ENCODE data around the gene CAST. TPM values are rescaled to one million over a fixed set of nuclear protein-coding genes. Genes with fewer than 3 reads are reported as not detected.

The CAST gene, protein sequence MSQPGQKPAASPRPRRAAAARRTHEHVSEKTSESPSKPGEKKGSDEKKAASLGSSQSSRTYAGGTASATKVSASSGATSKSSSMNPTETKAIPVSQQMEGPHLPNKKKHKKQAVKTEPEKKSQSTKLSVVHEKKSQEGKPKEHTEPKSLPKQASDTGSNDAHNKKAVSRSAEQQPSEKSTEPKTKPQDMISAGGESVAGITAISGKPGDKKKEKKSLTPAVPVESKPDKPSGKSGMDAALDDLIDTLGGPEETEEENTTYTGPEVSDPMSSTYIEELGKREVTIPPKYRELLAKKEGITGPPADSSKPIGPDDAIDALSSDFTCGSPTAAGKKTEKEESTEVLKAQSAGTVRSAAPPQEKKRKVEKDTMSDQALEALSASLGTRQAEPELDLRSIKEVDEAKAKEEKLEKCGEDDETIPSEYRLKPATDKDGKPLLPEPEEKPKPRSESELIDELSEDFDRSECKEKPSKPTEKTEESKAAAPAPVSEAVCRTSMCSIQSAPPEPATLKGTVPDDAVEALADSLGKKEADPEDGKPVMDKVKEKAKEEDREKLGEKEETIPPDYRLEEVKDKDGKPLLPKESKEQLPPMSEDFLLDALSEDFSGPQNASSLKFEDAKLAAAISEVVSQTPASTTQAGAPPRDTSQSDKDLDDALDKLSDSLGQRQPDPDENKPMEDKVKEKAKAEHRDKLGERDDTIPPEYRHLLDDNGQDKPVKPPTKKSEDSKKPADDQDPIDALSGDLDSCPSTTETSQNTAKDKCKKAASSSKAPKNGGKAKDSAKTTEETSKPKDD
- 70.8 and 88.0 TPM in 2 replicates for total RNA-seq

DNA sequence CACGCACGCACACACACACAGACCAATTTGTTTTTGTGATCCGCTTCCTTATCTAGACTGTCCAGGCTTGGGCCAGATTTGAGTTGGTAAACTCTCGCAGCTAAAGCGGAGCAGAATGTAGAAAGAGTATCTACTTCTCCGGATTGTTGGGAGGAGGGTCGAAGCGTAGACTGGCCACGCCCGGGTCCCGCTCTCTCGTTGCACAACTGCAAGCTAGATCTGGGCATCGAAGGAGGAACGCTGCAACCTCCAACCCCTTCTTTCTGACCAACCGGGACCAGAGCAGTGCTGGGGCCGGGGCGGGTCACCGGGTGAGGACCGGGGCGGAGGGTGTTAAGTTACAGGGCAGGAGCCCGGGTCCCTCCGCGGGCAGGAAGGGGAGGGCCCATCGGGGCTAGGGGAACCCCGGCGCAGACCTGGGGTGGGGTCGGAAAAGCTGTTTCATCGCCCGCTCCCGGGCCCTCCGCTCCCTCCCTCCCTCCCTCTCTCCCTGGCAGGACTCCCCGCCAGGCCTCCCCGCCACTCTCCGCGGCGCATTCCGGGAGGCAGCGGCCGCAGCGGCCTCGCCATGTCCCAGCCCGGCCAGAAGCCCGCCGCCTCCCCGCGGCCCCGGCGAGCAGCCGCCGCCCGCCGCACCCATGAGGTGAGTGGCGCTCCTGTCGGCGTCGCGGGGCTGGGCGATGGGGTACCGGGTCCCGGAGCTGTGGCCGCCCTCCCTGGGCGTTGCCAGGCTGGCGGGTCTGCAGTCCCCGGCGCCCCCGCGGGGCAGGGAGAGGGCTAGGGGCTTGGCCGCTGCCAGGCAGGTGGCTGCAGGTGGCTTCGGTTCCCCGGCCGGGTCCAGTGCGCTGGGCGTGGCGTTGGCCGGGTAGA is at the start of gene CAST:
TSS of gene CAST (plus strand) at position 522 of the 870 bp plus-strand sequence. CDS start at position 569, 47 bp downstream.

Other genes starting within 250 kb of the CAST start
- gene PCSK1, start 229.1 kb upstream of the CAST start, total RNA-seq: 0.32 and 0.61 TPM in 2 replicates
- 36.7 and 43.9 TPM in 2 replicates for gene ERAP1, start 145.6 kb downstream of the CAST start, total RNA-seq
- gene ERAP2, start 214.1 kb downstream of the CAST start, total RNA-seq: 18.8 and 212 TPM in 2 replicates

All from epithelial cell of umbilical artery (primary cell).